Raji (cell line): ENCODE results near the gene TTC23.

Source experiments
- POLR2A ChIP-seq: IDR thresholded peaks from 2 replicates; pipeline ENCODE4 v1.6.1; 2011; ENCODE audit warnings: low read depth, low read length, control low read depth; ENCODE audit not compliant: insufficient read depth

The TTC23 gene

DNA sequence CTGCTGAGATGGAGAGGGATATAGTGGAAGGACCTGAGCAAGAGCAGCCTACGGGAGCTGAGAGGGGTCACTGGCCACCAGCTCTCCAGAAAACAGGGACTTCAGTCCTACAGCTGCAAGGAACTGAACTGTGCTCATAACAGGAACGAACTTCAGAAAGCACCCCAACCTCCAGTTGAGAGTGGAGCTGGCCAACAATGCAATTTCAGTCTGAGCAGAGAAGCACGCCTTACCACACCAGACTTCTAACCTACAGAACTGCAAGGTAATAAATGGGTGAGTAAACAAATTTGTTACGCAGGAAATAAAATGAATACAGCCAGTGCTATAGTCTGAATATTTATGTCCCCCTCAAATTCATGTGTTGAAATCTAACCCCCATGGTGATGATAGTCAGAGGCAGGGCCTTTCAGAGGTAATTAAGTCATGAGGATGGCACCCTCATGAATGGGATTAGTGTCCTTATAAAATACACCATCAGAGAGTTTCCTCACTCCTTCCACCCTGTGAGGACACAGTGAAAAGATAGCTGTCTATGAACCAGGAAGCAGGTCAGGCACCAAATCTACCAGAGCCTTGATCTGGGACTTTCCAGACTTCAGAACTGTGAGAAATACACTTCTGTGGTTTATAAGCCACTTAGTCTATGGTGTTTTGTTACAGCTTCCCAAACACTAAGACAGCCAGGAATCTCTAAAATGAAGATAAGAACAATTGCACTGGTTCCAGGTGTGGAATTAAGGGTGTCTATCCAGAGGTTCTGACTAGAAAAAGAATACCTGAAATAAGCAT lies 85.9 kb downstream of the TTC23 start:
- TF ChIP-seq POLR2A: no peak

DNA sequence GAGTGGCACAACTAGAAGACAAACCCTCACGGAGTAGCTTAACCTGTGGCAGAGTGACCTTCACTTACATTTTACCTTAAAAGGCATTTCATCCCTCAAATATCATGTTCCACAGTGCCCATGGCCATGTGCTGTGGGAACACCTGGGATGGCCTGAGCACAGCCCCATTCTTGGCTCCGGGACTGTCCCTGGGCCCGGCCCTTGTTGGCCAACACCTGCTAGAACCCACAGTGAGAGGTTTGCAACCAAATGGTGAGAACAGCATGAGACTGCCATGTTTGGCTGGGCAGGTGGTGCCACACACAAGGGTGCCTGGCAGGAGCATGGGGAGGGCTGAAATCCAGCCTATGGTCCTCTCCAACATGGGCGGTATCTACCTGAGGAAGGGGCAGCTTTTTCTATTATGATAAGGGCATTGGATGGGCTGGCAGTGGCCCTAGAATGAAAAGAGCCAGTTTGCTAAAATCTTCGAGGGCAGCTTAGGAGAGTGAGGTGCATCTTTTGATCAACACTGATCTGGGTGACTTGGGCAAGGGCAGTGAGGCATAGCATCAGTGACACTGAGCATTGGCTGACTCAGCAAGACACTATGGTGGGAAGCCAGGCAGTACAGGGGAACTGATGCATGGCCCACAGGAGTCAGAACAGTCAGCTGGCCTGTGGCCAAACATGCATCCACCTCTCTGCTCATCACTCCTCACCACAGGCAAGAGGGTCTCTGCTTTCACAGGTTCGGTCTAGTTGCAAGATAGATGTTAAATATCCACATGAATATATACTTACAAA lies 90.6 kb downstream of the TTC23 start:
- TF ChIP-seq POLR2A: no peak

DNA sequence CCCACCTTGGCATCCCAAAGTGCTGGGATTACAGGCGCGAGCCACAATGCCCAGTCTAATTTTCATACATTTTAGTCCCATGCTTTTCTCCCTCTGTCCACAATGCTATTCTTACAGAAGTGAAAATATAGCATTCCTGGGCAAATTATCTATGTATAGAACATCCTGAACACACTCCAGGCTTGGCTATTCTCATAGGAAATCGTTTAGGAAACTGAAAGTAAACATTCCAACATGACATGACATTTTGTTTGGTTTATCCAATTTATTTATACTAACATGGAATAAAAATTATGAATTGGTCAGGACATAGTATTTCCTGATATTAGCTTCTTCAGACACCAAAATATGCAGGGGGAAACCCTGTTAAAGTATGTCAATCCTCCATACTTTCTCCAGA lies 91.9 kb downstream of the TTC23 start:
- no peak for TF ChIP-seq POLR2A

DNA sequence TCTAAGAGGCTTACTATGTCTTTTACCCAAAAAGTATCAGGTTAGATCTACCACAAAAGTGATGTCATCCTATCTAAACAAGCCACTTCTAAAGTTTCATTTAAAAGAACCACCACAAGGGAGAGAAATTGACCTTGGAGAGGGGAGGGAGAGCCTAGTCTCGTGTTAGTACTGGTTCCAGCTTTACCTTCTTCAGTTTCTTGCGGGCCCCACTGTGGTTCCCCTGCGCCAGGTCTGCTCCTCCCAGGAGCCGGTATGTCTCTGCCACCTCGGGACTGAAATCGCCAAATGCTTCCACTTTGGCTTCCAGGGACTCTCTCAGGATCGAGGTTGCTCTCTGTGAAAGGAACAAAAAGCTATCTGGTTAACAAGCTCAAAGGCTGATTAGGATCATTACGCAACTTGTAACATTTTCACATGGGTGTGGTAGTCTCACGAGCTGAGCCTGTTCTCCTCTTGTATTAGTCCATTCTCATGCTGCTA lies 93.4 kb downstream of the TTC23 start:
- no peak for TF ChIP-seq POLR2A

DNA sequence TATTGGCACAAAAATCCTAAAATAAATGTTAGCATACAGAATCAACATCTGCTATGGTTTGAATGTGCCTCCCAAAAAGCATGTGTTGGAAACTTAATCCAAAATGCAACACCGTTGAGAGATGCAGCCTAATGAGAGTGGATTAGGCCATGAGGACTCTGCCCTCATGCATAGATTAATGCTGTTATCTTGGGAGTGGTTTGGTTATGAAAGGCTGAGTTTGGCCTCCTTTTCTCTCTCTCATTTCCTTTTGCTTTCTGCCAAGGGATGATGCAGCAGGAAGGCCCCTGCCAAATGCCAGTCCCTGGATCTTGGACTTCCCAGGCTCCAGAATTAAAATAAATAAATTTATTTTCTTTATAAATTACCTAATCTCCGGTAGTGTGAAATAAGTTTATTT lies 95.1 kb downstream of the TTC23 start:
- no peak for TF ChIP-seq POLR2A

DNA sequence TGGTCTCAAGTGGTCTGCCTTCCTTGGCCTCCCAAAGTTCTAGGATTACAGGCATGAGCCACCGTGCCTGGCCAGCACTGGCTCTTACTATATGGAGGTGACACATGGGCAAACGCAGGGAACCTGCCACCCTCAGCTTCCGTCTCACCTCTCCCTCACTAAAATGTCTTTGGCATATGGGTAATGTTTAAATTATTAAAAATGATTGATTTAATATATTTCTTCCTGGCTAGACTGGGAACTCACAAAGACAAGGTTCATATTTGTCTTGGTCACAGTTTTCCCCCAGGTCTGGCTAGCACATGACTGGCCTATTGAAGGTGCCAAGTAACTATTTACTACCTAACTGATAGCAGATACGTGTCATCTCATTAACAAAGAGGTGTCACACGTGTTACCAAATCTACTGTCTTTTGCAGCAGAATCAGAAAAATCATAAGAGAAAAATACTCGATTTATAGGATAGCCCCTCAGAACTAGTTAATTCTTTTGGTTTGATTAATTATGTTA lies 96.3 kb downstream of the TTC23 start:
- TF ChIP-seq POLR2A: no peak

DNA sequence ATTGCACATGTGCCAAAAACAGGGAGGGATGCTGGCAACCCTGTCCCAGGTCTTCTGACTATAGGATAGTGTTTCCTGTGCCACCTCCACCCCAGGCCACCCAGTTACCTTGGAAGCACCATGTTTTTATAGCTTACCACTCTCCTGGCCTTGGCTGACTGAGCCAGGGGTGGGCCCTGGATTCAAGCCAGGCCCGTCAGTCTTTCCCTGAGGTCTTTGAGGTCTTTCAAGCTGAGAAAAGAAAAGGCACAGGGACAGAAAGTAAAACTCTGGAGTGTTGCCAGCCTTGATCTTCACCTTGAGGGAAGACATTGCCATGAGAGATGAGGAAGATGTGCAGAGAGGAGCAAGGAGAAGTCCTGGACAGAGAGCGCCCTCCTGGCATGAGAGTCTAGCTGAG lies 98.2 kb downstream of the TTC23 start:
- TF ChIP-seq POLR2A: no peak

DNA sequence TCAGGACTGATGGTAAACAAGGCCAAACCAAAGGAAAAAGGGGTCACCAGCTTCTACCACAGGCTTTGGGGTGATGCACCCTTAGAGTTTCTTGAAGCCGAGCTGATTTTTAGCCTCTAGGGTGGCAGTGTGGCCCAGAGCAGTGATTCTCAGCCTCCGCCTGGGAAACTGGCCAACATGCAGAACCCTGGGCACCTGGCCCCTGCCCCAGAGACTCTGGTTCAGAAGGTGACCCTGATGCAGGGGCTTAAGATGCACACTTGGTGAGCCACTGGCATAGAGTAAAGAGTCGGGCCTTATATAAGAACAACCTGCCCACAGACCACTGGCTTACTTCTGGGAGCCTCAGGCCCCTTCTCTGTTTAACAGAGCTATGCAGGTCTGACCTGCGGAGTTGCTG lies 100.0 kb downstream of the TTC23 start:
- TF ChIP-seq POLR2A: no peak

DNA sequence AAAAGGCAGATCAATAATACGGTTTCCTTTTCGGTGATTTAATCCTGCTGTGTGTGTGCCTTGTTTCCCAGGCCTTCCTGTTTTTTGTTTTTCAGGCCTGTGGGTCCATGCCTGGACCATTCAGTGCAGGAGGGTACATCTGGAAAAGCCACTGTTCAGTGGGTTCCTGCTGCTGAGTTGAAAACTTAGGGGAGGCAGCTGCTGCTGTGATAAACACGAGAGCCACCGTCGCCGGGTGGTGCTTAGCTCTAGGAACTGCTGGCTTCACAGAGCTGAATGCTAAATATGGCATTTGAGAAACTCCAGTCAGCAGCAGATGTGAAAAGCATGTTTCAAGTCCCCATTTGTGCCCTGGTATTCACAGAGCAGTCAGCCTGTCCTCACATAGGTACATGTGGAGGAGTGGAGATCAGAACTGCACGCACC lies 100.5 kb downstream of the TTC23 start:
- TF ChIP-seq POLR2A: no peak

DNA sequence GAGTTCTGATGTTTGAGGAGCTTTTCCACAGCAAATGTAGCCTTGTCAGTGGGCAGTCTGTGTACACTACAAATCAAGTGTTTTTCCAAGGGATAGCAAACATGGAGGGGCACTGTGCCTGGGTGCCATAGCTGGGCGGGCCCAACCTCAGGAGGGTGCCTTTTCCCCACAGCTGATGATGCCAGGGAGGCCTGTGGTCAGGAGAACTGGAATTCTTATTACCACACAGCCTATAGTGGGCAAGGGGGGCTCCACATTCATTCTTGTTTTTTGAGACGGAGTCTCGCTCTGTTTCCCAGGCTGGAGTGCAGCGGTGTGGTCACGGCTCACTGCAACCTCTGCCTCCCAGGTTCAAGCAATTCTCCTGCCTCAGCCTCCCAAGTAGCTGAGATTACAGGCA lies 102.7 kb downstream of the TTC23 start:
- no peak for TF ChIP-seq POLR2A

DNA sequence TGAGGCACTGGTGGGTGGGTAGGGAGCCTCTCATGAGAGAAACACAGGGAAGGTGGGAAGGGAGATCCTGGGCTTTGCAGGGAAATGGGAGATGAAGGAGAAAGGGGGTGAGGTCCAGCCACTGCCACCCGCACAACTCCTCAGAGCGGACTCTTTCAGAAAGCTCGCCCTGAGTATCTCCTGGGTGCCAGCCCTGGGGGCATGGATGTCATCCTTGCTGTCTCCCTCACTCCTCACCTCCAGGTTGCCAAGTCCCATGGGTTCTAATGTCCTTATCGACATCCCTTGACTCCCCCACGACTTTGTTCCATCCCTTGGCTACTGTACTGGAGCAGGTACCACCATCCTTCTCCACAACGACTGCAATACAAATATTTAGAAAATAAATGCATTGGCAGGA lies 103.6 kb downstream of the TTC23 start:
- no peak for TF ChIP-seq POLR2A

DNA sequence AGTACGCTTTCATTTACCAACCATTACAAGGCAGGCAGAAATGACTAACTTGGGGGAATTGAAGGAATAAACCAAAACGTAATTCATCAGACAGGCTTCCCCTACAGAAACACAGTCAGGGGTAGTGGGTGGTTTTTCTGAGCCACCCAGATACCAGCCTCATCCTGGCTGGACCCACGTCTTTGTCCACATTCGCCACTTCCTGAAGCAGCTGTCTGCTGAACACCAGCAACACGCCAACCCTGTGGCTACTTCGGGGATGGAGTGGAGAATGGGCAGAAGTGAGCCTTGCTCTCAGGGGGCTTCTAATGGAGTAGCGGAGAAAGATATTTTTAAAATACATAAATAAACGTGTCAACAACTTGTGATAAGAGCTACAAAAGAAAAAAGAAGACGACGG lies 104.4 kb downstream of the TTC23 start:
- no peak for TF ChIP-seq POLR2A

DNA sequence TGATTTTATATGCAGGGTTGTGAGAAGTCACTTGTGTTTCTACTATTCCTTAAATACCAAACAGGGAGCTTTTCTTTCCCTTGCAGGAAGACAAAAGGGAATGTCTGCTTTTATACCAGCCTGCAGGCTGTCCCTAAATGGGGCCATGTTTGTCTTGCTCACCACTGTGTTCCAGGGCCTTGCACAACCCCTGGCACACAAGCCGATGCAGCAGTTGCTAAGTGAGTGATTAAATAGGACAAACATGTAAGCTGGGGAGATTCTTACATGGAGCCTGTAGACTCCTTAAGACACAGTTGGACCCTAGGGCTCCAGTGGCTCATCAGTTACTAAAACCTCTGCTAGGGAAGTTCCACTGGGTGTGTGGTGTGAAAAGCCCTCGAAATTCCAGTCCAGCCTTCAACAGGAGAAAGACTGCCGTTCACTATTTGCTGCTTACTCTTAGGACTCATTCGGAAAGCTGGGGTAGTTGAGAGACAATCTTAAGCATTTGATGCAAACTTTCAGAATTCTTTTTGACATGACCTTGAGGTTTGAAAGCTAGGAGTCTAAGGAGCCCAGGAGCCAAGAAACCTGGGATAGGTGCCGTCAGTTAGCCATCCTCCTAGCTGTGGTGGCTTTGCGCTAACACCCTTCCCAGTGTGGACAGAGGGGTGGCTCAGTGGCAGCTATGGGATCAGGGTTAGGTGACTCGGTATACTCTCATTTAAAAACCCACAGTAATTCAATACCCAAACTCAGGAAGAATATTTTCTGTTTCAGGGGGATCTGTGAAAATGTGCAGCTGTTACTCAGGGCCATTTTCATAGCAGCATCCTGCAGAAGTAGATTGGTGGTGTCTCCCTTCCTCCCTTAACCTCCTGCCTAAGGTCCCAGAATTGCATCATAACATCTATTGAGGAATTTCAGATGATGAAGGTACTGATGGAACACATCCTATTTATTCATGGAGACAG lies 105.4 kb downstream of the TTC23 start:
- no peak for TF ChIP-seq POLR2A

DNA sequence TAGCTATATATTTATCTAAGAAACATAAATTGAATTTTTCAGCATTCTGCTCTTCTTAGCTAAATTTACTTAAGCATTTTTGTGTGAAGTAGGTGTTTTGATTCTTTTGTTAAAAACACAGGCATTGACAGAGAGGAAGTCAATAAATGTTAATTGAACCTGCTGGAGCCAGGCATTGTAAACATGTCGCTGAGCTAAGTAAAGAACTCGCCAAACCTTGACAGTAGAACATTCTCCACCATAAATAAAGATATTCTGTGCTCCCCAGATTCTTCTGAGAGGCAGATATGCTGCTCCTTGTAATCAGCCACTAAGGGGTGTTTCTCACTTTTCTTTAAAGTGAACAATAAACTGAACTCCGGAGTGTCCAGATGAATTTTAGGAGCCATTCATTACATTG lies 106.1 kb downstream of the TTC23 start:
- no peak for TF ChIP-seq POLR2A

DNA sequence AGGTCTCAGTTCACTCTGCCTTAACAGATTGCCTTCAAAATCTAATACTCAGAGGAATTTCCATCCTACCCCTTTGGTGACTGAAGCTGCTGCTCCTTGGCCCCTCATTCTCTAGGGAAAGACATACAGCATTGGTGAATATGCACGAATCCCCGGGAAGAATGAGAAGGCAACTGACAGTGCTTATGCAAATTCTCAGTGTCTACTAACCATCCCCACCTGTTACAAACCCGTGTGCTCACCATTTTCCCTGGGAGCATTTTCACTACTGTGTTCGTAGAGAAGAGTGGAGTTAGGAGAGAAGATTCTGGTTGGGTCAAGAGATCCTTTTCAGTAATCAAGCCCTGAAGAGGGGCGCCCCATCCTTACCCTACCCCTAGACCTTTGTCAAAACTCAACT lies 106.8 kb downstream of the TTC23 start:
- no peak for TF ChIP-seq POLR2A
